Transverse colon (tissue), 4 donors: ENCODE measurements around the gene NPR3. TPM values are rescaled to one million over a fixed set of nuclear protein-coding genes. Genes with fewer than 3 reads are reported as not detected.

Source experiments
- DNase-seq: peaks from one replicate; pipeline ENCODE4 v3.0.0-alpha.2; 2019
- H3K27ac ChIP-seq, 4 donors: fragments of 200-600 bp; sonication (generic); 2 replicates each; pipeline ENCODE4 v1.5.1; 2016 to 2018; ENCODE audit warnings: inconsistent platforms in 4 of 4
- H3K27me3 ChIP-seq: fragments of 200-600 bp; sonication (generic); 2 replicates; pipeline ENCODE4 v1.5.1; 2017; ENCODE audit warnings: inconsistent platforms
- H3K36me3 ChIP-seq, 4 donors: fragments of 200-600 bp; sonication (generic); 2 replicates each; pipeline ENCODE4 v1.5.1; 2017 to 2019; ENCODE audit warnings: inconsistent platforms in 4 of 4
- H3K4me1 ChIP-seq, 4 donors: fragments of 200-600 bp; sonication (generic); 2 replicates each; pipeline ENCODE4 v1.5.1; 2017 to 2020; ENCODE audit warnings: inconsistent platforms in 4 of 4
- H3K4me3 ChIP-seq, 4 donors: fragments of 200-600 bp; sonication (generic); 1 replicate in 1 of 4; 2 replicates in 3 of 4; pipeline versions ENCODE4 v1.5.1 to v1.6.1; 2017 to 2019; ENCODE audit warnings: inconsistent platforms in 4 of 4
- H3K9me3 ChIP-seq, 2 donors: fragments of 200-600 bp; sonication (generic); 2 replicates each; pipeline ENCODE4 v1.5.1; 2017 to 2019; ENCODE audit warnings: inconsistent platforms in 2 of 2
- EP300 ChIP-seq: sonication (generic); formaldehyde crosslinking; IDR thresholded peaks from one replicate; pipeline ENCODE4 v1.6.1; 2017; ENCODE audit warnings: antibody characterized with exemption, low read depth
- POLR2A ChIP-seq: fragments of 450-650 bp; IDR thresholded peaks from one replicate; pipeline ENCODE4 v1.6.1; 2016; ENCODE audit warnings: antibody characterized with exemption, mild to moderate bottlenecking, moderate library complexity
- POLR2AphosphoS5 ChIP-seq, 3 donors: sonication (generic); formaldehyde crosslinking; IDR thresholded peaks; one replicate each; pipeline ENCODE4 v1.6.1; 2016; ENCODE audit warnings: antibody characterized with exemption in 3 of 3
- WGBS, 2 donors: methylation state at CpG; one replicate each; pipeline ENCODE4 v1.1.5; 2018; ENCODE audit warnings: low coverage in 1 of 2; 5-methylcytosine and 5-hydroxymethylcytosine counted together
- in situ Hi-C, 4 donors: fragments of 200-750 bp; cut with MboI; loops; one replicate each; pipeline versions ENCODE4 v1.15.0 to v1.15.1; 2017; ENCODE audit warnings: low sequenced_read_pairs in 3 of 4, low pct_ligation_motif_present in 1 of 4, low pct_unique_long_range_greater_than_20kb in 1 of 4
- intact Hi-C: fragments of 100-400 bp; cut with DNase I; formaldehyde crosslinking; loops from one replicate; pipeline ENCODE4 v1.15.1; 2023; ENCODE audit warnings: low total_unique reads
- total RNA-seq, 4 donors: library from RNA; depleted of rRNA; stranded (reverse); fragments of >200 nt; gene quantifications; one replicate each; pipeline ENCODE4 v1.1.0, GENCODE V29; 2016
- TF ChIP-seq, protein P1 (sequence below), 5 experiments: fragments of 200-600 bp in 3 of 5; fragments of 450-650 bp in 2 of 5; sonication (generic) in 3 of 5; IDR thresholded peaks; 1 replicate in 2 of 5; 2 replicates in 3 of 5; pipeline ENCODE4 v1.5.1; 2016 to 2017; ENCODE audit warnings: antibody characterized with exemption in 5 of 5, inconsistent platforms in 3 of 5, mild to moderate bottlenecking in 2 of 5, moderate library complexity in 1 of 5

NPR3 gene, protein sequence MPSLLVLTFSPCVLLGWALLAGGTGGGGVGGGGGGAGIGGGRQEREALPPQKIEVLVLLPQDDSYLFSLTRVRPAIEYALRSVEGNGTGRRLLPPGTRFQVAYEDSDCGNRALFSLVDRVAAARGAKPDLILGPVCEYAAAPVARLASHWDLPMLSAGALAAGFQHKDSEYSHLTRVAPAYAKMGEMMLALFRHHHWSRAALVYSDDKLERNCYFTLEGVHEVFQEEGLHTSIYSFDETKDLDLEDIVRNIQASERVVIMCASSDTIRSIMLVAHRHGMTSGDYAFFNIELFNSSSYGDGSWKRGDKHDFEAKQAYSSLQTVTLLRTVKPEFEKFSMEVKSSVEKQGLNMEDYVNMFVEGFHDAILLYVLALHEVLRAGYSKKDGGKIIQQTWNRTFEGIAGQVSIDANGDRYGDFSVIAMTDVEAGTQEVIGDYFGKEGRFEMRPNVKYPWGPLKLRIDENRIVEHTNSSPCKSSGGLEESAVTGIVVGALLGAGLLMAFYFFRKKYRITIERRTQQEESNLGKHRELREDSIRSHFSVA
- 10 to 100 TPM in 1 of 4 donors, 1 to 10 TPM in 2, under 1 TPM in 1; 0.60 to 19.8 (median 3.8) TPM for total RNA-seq

DNA sequence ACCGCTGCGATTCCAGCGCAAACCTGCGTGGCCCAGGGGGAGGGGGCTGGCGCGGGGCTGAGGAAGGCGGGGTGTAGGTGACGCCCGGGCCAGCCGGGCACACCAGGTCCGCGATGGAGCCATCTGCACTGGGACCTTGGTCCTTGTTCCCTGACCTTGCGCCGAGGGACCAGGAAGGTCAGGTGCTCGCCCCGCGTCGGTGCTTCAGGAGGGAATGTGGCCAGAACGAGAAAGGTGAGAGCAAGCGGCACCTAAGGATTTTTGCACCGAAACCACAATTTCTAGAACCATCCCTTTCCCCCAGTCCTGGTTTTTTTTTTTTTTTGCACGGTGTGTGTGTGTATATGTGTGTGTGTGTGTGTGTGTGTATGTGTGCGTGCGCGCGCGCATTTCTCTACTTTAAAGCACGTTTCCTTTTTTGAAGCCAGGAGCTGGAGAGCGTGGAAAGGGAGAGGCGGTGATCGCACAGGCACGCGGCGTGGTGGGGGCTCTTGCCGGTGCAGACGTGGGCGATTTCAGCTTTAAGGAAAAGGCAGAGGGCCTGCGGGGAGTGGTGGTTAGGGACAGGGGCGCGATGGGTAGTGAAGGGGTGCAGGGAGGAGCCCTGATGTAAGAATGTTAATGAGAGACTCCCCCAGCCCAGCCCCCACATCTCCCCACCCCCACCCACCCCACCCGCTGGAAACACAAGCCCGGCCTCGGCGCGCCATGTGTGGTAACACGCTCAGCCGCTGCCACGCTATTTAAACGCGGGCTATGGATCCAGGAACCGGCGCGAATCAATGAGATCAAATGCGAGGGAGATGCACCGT, at the start of gene NPR3:
Gene NPR3, plus strand, starts transcription at position 772 of the 812 bp plus-strand sequence. CDS start 456 bp downstream, outside the sequence.
- no peak for TF ChIP-seq EP300
- TF ChIP-seq POLR2AphosphoS5 (IDR thresholded peaks at IDR 0.05): no peak
- no peak for TF ChIP-seq POLR2A
- TF ChIP-seq, protein P1, sequence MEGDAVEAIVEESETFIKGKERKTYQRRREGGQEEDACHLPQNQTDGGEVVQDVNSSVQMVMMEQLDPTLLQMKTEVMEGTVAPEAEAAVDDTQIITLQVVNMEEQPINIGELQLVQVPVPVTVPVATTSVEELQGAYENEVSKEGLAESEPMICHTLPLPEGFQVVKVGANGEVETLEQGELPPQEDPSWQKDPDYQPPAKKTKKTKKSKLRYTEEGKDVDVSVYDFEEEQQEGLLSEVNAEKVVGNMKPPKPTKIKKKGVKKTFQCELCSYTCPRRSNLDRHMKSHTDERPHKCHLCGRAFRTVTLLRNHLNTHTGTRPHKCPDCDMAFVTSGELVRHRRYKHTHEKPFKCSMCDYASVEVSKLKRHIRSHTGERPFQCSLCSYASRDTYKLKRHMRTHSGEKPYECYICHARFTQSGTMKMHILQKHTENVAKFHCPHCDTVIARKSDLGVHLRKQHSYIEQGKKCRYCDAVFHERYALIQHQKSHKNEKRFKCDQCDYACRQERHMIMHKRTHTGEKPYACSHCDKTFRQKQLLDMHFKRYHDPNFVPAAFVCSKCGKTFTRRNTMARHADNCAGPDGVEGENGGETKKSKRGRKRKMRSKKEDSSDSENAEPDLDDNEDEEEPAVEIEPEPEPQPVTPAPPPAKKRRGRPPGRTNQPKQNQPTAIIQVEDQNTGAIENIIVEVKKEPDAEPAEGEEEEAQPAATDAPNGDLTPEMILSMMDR (IDR thresholded peaks at IDR 0.05): no peak
- WGBS, 2 donors: 2 to 5% methylated on average over 4 to 55 of the region's 55 CpGs
- in situ Hi-C loops (loop anchor here in 3 of 4 donors (25.0 kb wide), 1 partner anchor 702 kb away; no protein-coding TSS in a partner anchor), intact Hi-C loops (loop anchor here (10.0 kb wide), 2 partner anchors 574 to 694 kb away; no protein-coding TSS in a partner anchor)
- peaks cover 0 to 44% (median 18%) of the 10 kb centered on the region in 4 donors for H3K4me1 ChIP-seq
- H3K36me3 ChIP-seq: no peaks in the 10 kb centered on the region
- no peaks in the 10 kb centered on the region for H3K9me3 ChIP-seq
- peak; percentile 9 for DNase-seq
- H3K27ac ChIP-seq: peak within 1 kb of the TSS; percentile 64 to 79 (median 74)
- peak within 1 kb of the TSS; percentile 41 to 72 (median 53) for H3K4me3 ChIP-seq
- peaks cover 74% of the 10 kb centered on the region for H3K27me3 ChIP-seq

DNA sequence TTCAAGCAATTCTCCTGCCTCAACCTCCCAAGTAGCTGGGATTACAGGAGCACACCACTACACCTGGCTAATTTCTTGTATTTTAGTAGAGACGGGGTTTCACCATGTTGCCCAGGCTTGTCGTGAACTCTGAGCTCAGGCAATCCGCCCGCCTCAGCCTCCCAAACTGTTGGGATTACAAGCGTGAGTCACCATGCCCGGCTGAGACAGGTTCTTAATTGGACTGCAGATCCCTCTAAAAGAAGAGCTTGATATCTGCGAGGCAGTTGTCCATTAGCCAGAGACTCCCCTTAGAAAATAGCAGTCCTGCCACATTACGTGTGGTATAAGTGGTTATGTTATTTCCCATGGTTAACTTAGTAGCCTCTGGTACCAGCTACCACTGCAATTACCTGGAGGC, 46.6 kb upstream of the NPR3 start:
- Histone ChIP-seq H3K27ac (no peak overlapping the region), H3K27me3 (no peaks in the 10 kb centered on the region), H3K36me3 (no peaks in the 10 kb centered on the region), H3K4me3 (no peak overlapping the region), H3K9me3 (peaks cover 4 to 8% of the 10 kb centered on the region in 2 donors), H3K4me1 (no peaks in the 10 kb centered on the region)
- intact Hi-C loops (no loop called here), in situ Hi-C loops (no loop called here)
- WGBS, 2 donors: 80 to 93% methylated on average over 1 to 8 of the region's 8 CpGs
- no peak for DNase-seq
- TF ChIP-seq POLR2AphosphoS5 (IDR thresholded peaks at IDR 0.05) (no peak), POLR2A (no peak), EP300 (no peak)
- TF ChIP-seq, protein P1 (IDR thresholded peaks at IDR 0.05): no peak

DNA sequence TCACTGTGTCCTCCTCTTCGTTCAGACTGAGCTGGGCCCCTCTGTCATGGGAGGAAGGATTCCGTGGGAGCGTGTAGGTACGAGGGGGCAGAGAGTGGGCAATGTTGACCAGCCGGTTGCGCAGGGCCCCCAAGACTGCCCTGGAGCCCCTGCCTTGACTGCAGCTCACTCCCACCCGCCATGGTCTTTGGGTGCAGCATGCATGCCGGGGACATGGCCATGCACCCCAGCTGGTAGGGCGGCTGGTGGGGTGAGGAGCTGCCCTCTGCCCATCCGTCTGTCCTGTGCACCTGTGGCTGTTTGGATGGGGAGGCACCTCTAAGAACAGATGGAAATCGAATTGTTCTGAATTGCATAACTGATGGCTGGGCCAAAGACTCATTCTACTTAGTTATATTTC, 42.6 kb upstream of the NPR3 start:
- 79% methylated on average over 11 of the region's 11 CpGs; no CpG with 5 or more reads in 1 of the 2 donors for WGBS, 2 donors
- no peak overlapping the region for H3K27ac ChIP-seq
- TF ChIP-seq POLR2AphosphoS5 (IDR thresholded peaks at IDR 0.05): no peak
- no peak for TF ChIP-seq POLR2A
- TF ChIP-seq, protein P1 (IDR thresholded peaks at IDR 0.05): no peak
- no peak for TF ChIP-seq EP300
- H3K36me3 ChIP-seq: no peaks in the 10 kb centered on the region
- no peaks in the 10 kb centered on the region for H3K27me3 ChIP-seq
- DNase-seq: no peak
- H3K4me1 ChIP-seq: no peaks in the 10 kb centered on the region
- intact Hi-C loops: no loop called here
- peaks cover 4 to 13% of the 10 kb centered on the region in 2 donors for H3K9me3 ChIP-seq
- in situ Hi-C loops: no loop called here
- H3K4me3 ChIP-seq: no peak overlapping the region

DNA sequence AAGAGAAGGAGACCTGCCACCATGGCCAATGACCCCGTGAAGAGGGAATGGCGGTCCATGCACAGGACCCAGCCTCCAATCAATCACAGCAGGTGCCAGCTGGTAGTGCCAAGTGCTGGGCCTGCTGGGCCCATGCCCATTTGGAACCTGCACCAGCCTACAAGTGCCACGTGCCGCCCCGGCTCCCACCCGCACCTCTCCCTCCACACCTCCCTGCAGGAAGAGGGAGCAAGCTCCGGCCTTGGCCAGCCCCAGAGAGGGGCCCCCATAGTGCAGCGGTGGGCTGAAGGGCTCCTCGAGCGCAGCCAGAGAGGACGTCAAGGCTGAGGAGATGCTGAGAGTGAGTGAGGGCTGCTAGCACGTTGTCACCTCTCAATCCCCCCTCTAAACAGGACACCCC, 37.8 kb upstream of the NPR3 start:
- Histone ChIP-seq H3K27ac (no peak overlapping the region), H3K9me3 (peaks cover 0 to 5% of the 10 kb centered on the region in 2 donors), H3K4me3 (no peak overlapping the region), H3K36me3 (no peaks in the 10 kb centered on the region), H3K27me3 (no peaks in the 10 kb centered on the region), H3K4me1 (no peaks in the 10 kb centered on the region)
- WGBS, 2 donors: 77% methylated on average over 12 of the region's 12 CpGs; no CpG with 5 or more reads in 1 of the 2 donors
- no peak for DNase-seq
- intact Hi-C loops: no loop called here
- in situ Hi-C loops: no loop called here
- TF ChIP-seq, protein P1 (IDR thresholded peaks at IDR 0.05): no peak
- TF ChIP-seq POLR2AphosphoS5 (IDR thresholded peaks at IDR 0.05): no peak
- no peak for TF ChIP-seq EP300
- no peak for TF ChIP-seq POLR2A
